IMR-90 (cell line): Measurements from ENCODE around the gene NBEAL1. TPM values are rescaled to one million over a fixed set of nuclear protein-coding genes. Genes with fewer than 3 reads are reported as not detected.

Source experiments
- ATAC-seq: fragments of 200-7000 bp; cut with Tn5 transposase; 2 replicates; pipeline ENCODE4 v1.9.1; 2020; ENCODE audit warnings: low read depth, mild to moderate bottlenecking, moderate library complexity
- BruUV-seq: library from RNA; stranded (reverse); fragments of 400-500 nt; replicated peaks from 2 replicates; lab custom pipeline; 2021; lab: Mats Ljungman, UMichigan
- CTCF ChIA-PET: fragments of 300-600 bp; formaldehyde crosslinking; extraction: SDS; loops from one replicate; lab custom pipeline; 2021; ENCODE audit warnings: antibody characterized with exemption; lab: Yijun Ruan, JAX
- POLR2A ChIA-PET: fragments of 300-600 bp; sonication (Branson Sonifier 250); formaldehyde crosslinking; loops from one replicate; lab custom pipeline; 2022; ENCODE audit warnings: antibody characterized with exemption; ENCODE audit not compliant: unreplicated experiment; lab: Charles Lee
- DNase-seq: peaks from one replicate; pipeline ENCODE4 v3.0.0; 2013
- H2AFZ ChIP-seq: replicated peaks from 2 replicates; pipeline ENCODE3; 2013; ENCODE audit warnings: low read length, mild to moderate bottlenecking; ENCODE audit not compliant: poor library complexity
- H2AK5ac ChIP-seq: 2 replicates; pipeline ENCODE4 v1.6.1; 2013; ENCODE audit warnings: low read depth, low read length, inconsistent platforms
- H2AK9ac ChIP-seq: replicated peaks from 2 replicates; pipeline ENCODE3; 2013; ENCODE audit warnings: mild to moderate bottlenecking, low read depth, low read length, moderate library complexity; ENCODE audit not compliant: poor library complexity
- H2BK120ac ChIP-seq: 2 replicates; pipeline ENCODE4 v1.6.1; 2013; ENCODE audit warnings: low read depth, low read length, inconsistent platforms
- H2BK15ac ChIP-seq: 3 replicates; pipeline ENCODE4 v1.6.1; 2013; ENCODE audit warnings: low read depth, low read length, inconsistent platforms
- H2BK20ac ChIP-seq: 2 replicates; pipeline ENCODE4 v1.6.1; 2013; ENCODE audit warnings: low read depth, mild to moderate bottlenecking, inconsistent platforms, low read length, moderate library complexity
- H2BK5ac ChIP-seq: 2 replicates; pipeline ENCODE4 v1.6.1; 2013; ENCODE audit warnings: mild to moderate bottlenecking, low read depth, low read length, inconsistent platforms; ENCODE audit not compliant: poor library complexity, severe bottlenecking
- H3K14ac ChIP-seq: replicated peaks from 2 replicates; pipeline ENCODE4 v1.6.1; 2013; ENCODE audit warnings: low read depth, low read length, inconsistent platforms
- H3K18ac ChIP-seq: 2 replicates; pipeline ENCODE4 v1.6.1; 2013; ENCODE audit warnings: low read depth, low read length, control low read depth
- H3K23ac ChIP-seq: 2 replicates; pipeline ENCODE4 v1.6.1; 2013; ENCODE audit warnings: low read depth, low read length, inconsistent platforms
- H3K27ac ChIP-seq: 2 replicates; pipeline ENCODE4 v1.5.1; 2013; ENCODE audit warnings: mild to moderate bottlenecking, control low read depth, low read length; ENCODE audit not compliant: insufficient read depth
- H3K27me3 ChIP-seq: 2 replicates; pipeline ENCODE4 v1.6.1; 2013; ENCODE audit warnings: low read length; ENCODE audit not compliant: control insufficient read depth, insufficient read depth
- H3K36me3 ChIP-seq: 2 replicates; pipeline ENCODE4 v1.6.1; 2013; ENCODE audit warnings: low read length, mixed read lengths; ENCODE audit not compliant: control insufficient read depth, insufficient read depth
- H3K4ac ChIP-seq: 2 replicates; pipeline ENCODE4 v1.6.1; 2013; ENCODE audit warnings: low read depth, low read length, inconsistent platforms
- H3K4me1 ChIP-seq: 2 replicates; pipeline ENCODE4 v1.6.1; 2013; ENCODE audit warnings: low read length, mixed read lengths; ENCODE audit not compliant: control insufficient read depth, insufficient read depth
- H3K4me2 ChIP-seq: 2 replicates; pipeline ENCODE4 v1.6.1; 2013; ENCODE audit warnings: low read depth, mild to moderate bottlenecking, control low read depth, low read length, moderate library complexity
- H3K4me3 ChIP-seq: 2 replicates; pipeline ENCODE4 v1.5.1; 2013; ENCODE audit warnings: low read depth, mild to moderate bottlenecking, control low read depth, low read length, moderate library complexity; ENCODE audit not compliant: insufficient read depth
- H3K56ac ChIP-seq: 2 replicates; pipeline ENCODE4 v1.6.1; 2013; ENCODE audit warnings: low read length, inconsistent platforms; ENCODE audit not compliant: insufficient read depth; ENCODE audit errors: extremely low read depth
- H3K79me1 ChIP-seq, 2 experiments: 2 replicates each; pipeline ENCODE4 v1.6.1; 2013; ENCODE audit warnings: low read length in 2 of 2, inconsistent platforms in 1 of 2, low read depth in 1 of 2
- H3K9ac ChIP-seq: 2 replicates; pipeline ENCODE4 v1.6.1; 2013; ENCODE audit warnings: low read depth, low read length, control low read depth
- H3K9me1 ChIP-seq: 2 replicates; pipeline ENCODE4 v1.6.1; 2013; ENCODE audit warnings: low read length, inconsistent platforms; ENCODE audit not compliant: insufficient read depth
- H3K9me3 ChIP-seq: 2 replicates; pipeline ENCODE4 v1.6.1; 2013; ENCODE audit warnings: low read length; ENCODE audit not compliant: control insufficient read depth, insufficient read depth
- H4K20me1 ChIP-seq: 2 replicates; pipeline ENCODE4 v1.6.1; 2013; ENCODE audit warnings: low read length, inconsistent platforms; ENCODE audit not compliant: insufficient read depth
- H4K5ac ChIP-seq: 2 replicates; pipeline ENCODE4 v1.6.1; 2013; ENCODE audit warnings: mild to moderate bottlenecking, low read depth, low read length, control low read depth
- H4K8ac ChIP-seq, 2 experiments: 2 replicates each; pipeline ENCODE4 v1.6.1; 2013; ENCODE audit warnings: low read depth in 2 of 2, low read length in 2 of 2, control low read depth in 1 of 2, inconsistent platforms in 1 of 2
- H4K91ac ChIP-seq: 2 replicates; pipeline ENCODE4 v1.6.1; 2013; ENCODE audit warnings: low read depth, low read length, inconsistent platforms; ENCODE audit not compliant: insufficient read depth
- BHLHE40 ChIP-seq: fragments of 150-350 bp; IDR thresholded peaks from 2 replicates; pipeline ENCODE4 v1.6.1; 2016; ENCODE audit warnings: mild to moderate bottlenecking, low read depth, low read length
- CEBPB ChIP-seq: IDR thresholded peaks from 2 replicates; pipeline ENCODE4 v1.6.1; 2012; ENCODE audit warnings: low read depth, low read length, improper control_type of control experiment
- CHD1 ChIP-seq: IDR thresholded peaks from 2 replicates; pipeline ENCODE4 v1.6.1; 2012; ENCODE audit warnings: low read depth, low read length, improper control_type of control experiment
- FOS ChIP-seq: fragments of 150-350 bp; IDR thresholded peaks from 2 replicates; pipeline ENCODE4 v1.6.1; 2016; ENCODE audit warnings: low read depth, low read length
- MAFK ChIP-seq: IDR thresholded peaks from 2 replicates; pipeline ENCODE4 v1.6.1; 2012; ENCODE audit warnings: low read depth, low read length, improper control_type of control experiment
- MAZ ChIP-seq: IDR thresholded peaks from 2 replicates; pipeline ENCODE4 v1.6.1; 2012; ENCODE audit warnings: low read depth, mild to moderate bottlenecking, low read length, improper control_type of control experiment, moderate library complexity, borderline replicate concordance
- MXI1 ChIP-seq: IDR thresholded peaks from 2 replicates; pipeline ENCODE4 v1.6.1; 2012; ENCODE audit warnings: low read depth, mild to moderate bottlenecking, low read length, moderate library complexity, borderline replicate concordance
- NFE2L2 ChIP-seq: fragments of 150-350 bp; IDR thresholded peaks from 2 replicates; pipeline ENCODE4 v1.6.1; 2016; ENCODE audit warnings: low read depth, mild to moderate bottlenecking, low read length
- POLR2A ChIP-seq: IDR thresholded peaks from 2 replicates; pipeline ENCODE4 v1.6.1; 2012; ENCODE audit warnings: mild to moderate bottlenecking, low read depth, low read length
- RAD21 ChIP-seq: IDR thresholded peaks from 2 replicates; pipeline ENCODE4 v1.6.1; 2012; ENCODE audit warnings: low read length, improper control_type of control experiment
- RCOR1 ChIP-seq: IDR thresholded peaks from 2 replicates; pipeline ENCODE4 v1.6.1; 2012; ENCODE audit warnings: mild to moderate bottlenecking, low read length, improper control_type of control experiment; ENCODE audit not compliant: insufficient replicate concordance
- RFX5 ChIP-seq: IDR thresholded peaks from 2 replicates; pipeline ENCODE4 v1.8.0; 2012; ENCODE audit warnings: low read depth, mild to moderate bottlenecking, low read length, moderate library complexity
- SMC3 ChIP-seq: fragments of 150-350 bp; IDR thresholded peaks from 2 replicates; pipeline ENCODE4 v1.6.1; 2016; ENCODE audit warnings: low read depth, mild to moderate bottlenecking, antibody characterized with exemption, low read length, moderate library complexity
- WGBS, 2 experiments: methylation state at CpG; one replicate each; pipeline versions ENCODE4 v1.1.5 to v1.1.7; 2013; ENCODE audit warnings: missing lambda C conversion rate in 2 of 2; ENCODE audit not compliant: insufficient read length in 1 of 2; ENCODE audit errors: extremely low coverage in 2 of 2; 5-methylcytosine and 5-hydroxymethylcytosine counted together
- dilution Hi-C: fragments of 300-500 bp; cut with HindIII; formaldehyde crosslinking; loops from one replicate; pipeline ENCODE4 v1.14.3; 2018; ENCODE audit warnings: low sequenced_read_pairs; ENCODE audit not compliant: unreplicated experiment
- in situ Hi-C: fragments of 300-500 bp; cut with MboI; formaldehyde crosslinking; loops from 3 replicates; pipeline ENCODE4 v1.14.3; 2019; ENCODE audit warnings: low sequenced_read_pairs, inconsistent platforms, mixed read lengths
- intact Hi-C: fragments of 100-400 bp; cut with micrococcal nuclease; formaldehyde crosslinking; loops from 2 replicates; pipeline ENCODE4 v1.10.0; 2022
- polyA plus RNA-seq, 3 experiments: library from polyadenylated mRNA; depleted of rRNA; stranded (reverse); fragments of >200 nt; gene quantifications; 2 replicates each; pipeline ENCODE4 v1.2.3, GENCODE V29; 2012; ENCODE audit warnings: low replicate concordance in 1 of 3
- total RNA-seq: library from RNA; depleted of rRNA; stranded (reverse); fragments of >200 nt; gene quantifications from 2 replicates; pipeline ENCODE4 v1.2.3, GENCODE V29; 2012
- TF ChIP-seq, protein P1 (sequence below): fragments of 150-350 bp; IDR thresholded peaks from 2 replicates; pipeline ENCODE4 v1.6.1; 2016; ENCODE audit warnings: low read depth, mild to moderate bottlenecking, low read length, moderate library complexity, borderline replicate concordance
- TF ChIP-seq, protein P2 (sequence below): conservative IDR thresholded peaks from 2 replicates; pipeline ENCODE4 v1.5.1; 2012; ENCODE audit warnings: mild to moderate bottlenecking, low read depth, low read length, improper control_type of control experiment
- TF ChIP-seq, protein P3 (sequence below): fragments of 150-350 bp; IDR thresholded peaks from 2 replicates; pipeline ENCODE4 v1.6.1; 2017; ENCODE audit warnings: mild to moderate bottlenecking, antibody characterized with exemption, low read length, low read depth

NBEAL1 gene
- total and polyA plus RNA-seq, 2 of the 4 experiments (the other 2 are of a cell fraction): 6.4 to 38.0 TPM

DNA sequence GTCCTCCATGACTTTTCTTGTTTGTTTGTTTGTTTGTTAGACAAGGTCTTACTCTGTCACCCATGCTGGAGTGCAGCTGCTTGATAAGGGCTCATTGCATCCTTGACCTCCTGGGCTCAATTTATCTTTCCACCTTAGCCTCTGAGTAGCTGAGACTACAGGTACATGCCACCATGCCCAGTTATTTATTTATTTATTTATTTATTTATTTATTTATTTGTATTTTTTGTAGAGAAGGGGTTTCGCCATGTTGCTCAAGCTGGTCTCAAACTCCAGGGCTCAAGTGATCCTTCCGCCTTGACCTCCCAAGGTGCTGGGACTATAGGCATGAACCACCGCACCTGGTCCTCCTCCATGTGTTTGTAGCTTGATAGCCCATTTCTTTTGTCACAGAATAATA lies 37.9 kb downstream of the NBEAL1 start:
- H3K18ac ChIP-seq: no peak overlapping the region
- H2BK15ac ChIP-seq: no peak overlapping the region
- no peak overlapping the region for H3K9ac ChIP-seq
- no peak overlapping the region for H4K91ac ChIP-seq
- H3K4ac ChIP-seq: no peak overlapping the region
- peaks cover 21% of the 10 kb centered on the region for H3K36me3 ChIP-seq
- no peak overlapping the region for H2AFZ ChIP-seq
- H3K14ac ChIP-seq: no peak overlapping the region
- in situ Hi-C loops (no loop called here), dilution Hi-C loops (no loop called here), intact Hi-C loops (no loop called here)
- H2BK120ac ChIP-seq: no peak overlapping the region
- ATAC-seq: no peak
- CTCF ChIA-PET: interaction anchor here (0.7 to 0.9 kb wide), 2 partner anchors 32 to 42 kb away, joined by 3 to 4 read pairs; no protein-coding TSS in a partner anchor
- no peak overlapping the region for H2AK9ac ChIP-seq
- H3K4me2 ChIP-seq: no peak overlapping the region
- H3K9me1 ChIP-seq: no peaks in the 10 kb centered on the region
- H4K20me1 ChIP-seq: no peaks in the 10 kb centered on the region; the same call in 1 of the 2 replicates
- H3K4me1 ChIP-seq: no peaks in the 10 kb centered on the region
- no peak overlapping the region for H3K56ac ChIP-seq
- no peak overlapping the region for H4K8ac ChIP-seq
- H3K27me3 ChIP-seq: no peaks in the 10 kb centered on the region
- no peak overlapping the region for H2BK5ac ChIP-seq
- no peak overlapping the region for H3K27ac ChIP-seq
- no CpG with 5 or more reads among the region's 3 CpGs for WGBS, 2 experiments
- no peak for TF ChIP-seq SMC3
- TF ChIP-seq MXI1: no peak
- TF ChIP-seq RFX5: no peak
- TF ChIP-seq NFE2L2: no peak
- no peak for TF ChIP-seq POLR2A
- TF ChIP-seq RAD21: no peak
- TF ChIP-seq CHD1: no peak
- no peak for TF ChIP-seq BHLHE40
- TF ChIP-seq, protein P1, sequence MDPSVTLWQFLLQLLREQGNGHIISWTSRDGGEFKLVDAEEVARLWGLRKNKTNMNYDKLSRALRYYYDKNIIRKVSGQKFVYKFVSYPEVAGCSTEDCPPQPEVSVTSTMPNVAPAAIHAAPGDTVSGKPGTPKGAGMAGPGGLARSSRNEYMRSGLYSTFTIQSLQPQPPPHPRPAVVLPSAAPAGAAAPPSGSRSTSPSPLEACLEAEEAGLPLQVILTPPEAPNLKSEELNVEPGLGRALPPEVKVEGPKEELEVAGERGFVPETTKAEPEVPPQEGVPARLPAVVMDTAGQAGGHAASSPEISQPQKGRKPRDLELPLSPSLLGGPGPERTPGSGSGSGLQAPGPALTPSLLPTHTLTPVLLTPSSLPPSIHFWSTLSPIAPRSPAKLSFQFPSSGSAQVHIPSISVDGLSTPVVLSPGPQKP: no peak
- TF ChIP-seq, protein P2, sequence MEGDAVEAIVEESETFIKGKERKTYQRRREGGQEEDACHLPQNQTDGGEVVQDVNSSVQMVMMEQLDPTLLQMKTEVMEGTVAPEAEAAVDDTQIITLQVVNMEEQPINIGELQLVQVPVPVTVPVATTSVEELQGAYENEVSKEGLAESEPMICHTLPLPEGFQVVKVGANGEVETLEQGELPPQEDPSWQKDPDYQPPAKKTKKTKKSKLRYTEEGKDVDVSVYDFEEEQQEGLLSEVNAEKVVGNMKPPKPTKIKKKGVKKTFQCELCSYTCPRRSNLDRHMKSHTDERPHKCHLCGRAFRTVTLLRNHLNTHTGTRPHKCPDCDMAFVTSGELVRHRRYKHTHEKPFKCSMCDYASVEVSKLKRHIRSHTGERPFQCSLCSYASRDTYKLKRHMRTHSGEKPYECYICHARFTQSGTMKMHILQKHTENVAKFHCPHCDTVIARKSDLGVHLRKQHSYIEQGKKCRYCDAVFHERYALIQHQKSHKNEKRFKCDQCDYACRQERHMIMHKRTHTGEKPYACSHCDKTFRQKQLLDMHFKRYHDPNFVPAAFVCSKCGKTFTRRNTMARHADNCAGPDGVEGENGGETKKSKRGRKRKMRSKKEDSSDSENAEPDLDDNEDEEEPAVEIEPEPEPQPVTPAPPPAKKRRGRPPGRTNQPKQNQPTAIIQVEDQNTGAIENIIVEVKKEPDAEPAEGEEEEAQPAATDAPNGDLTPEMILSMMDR: no peak
- TF ChIP-seq MAZ: no peak
- no peak for TF ChIP-seq MAFK
- TF ChIP-seq FOS: no peak
- TF ChIP-seq, protein P3, sequence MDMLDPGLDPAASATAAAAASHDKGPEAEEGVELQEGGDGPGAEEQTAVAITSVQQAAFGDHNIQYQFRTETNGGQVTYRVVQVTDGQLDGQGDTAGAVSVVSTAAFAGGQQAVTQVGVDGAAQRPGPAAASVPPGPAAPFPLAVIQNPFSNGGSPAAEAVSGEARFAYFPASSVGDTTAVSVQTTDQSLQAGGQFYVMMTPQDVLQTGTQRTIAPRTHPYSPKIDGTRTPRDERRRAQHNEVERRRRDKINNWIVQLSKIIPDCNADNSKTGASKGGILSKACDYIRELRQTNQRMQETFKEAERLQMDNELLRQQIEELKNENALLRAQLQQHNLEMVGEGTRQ: no peak
- TF ChIP-seq CEBPB: no peak
- no peak for TF ChIP-seq RCOR1
- H2BK20ac ChIP-seq: no peak overlapping the region
- POLR2A ChIA-PET: no interaction called here
- no peak overlapping the region for H3K23ac ChIP-seq
- DNase-seq: no peak
- no peak overlapping the region for H3K4me3 ChIP-seq
- H3K79me1 ChIP-seq: peaks cover 0 to 17% of the 10 kb centered on the region in 2 experiments; a peak in 2 of 4 replicates
- H4K5ac ChIP-seq: no peak overlapping the region
- no peak overlapping the region for H2AK5ac ChIP-seq
- BruUV-seq: no TSS peak
- H3K9me3 ChIP-seq: no peaks in the 10 kb centered on the region
